Measurements from ENCODE around the gene SAMD11.

DNA sequence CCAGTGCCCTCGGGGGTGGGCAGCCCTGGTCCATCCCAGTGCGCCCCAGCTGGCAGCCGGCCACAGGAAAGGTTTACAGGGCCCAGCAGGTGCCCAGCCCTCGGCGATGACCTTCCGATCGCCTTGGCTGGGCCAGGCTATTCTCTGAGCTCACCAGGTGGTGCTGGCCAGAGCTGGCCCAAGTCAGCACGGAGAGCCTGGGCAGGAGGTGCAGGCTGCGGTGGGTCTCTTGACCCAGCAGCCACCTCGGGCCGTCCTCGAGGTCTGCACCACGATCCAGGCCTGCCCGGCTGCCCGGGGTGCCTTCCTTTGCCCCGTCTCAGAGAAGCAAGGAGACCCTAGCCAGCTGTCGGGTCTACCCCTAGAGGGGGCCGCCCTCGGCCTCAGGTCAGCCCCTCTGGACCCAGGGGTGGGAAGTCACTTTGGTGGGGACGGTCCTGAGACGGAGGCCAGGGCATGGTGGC lies 57.8 kb downstream of the SAMD11 start:
- TF ChIP-seq, protein P1, sequence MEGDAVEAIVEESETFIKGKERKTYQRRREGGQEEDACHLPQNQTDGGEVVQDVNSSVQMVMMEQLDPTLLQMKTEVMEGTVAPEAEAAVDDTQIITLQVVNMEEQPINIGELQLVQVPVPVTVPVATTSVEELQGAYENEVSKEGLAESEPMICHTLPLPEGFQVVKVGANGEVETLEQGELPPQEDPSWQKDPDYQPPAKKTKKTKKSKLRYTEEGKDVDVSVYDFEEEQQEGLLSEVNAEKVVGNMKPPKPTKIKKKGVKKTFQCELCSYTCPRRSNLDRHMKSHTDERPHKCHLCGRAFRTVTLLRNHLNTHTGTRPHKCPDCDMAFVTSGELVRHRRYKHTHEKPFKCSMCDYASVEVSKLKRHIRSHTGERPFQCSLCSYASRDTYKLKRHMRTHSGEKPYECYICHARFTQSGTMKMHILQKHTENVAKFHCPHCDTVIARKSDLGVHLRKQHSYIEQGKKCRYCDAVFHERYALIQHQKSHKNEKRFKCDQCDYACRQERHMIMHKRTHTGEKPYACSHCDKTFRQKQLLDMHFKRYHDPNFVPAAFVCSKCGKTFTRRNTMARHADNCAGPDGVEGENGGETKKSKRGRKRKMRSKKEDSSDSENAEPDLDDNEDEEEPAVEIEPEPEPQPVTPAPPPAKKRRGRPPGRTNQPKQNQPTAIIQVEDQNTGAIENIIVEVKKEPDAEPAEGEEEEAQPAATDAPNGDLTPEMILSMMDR (IDR thresholded peaks at IDR 0.05), result no peak
- no peak for TF ChIP-seq POLR2A (IDR thresholded peaks at IDR 0.05)
